Measurements from ENCODE around the gene PYROXD2. TPM values are rescaled to one million over a fixed set of nuclear protein-coding genes. Genes with fewer than 3 reads are reported as not detected.

Gene PYROXD2
- total and polyA plus RNA-seq, 2 of the 13 experiments (the other 11 are each of a cell fraction or from before 2014, with no cell fraction given): 2.0 to 6.2 TPM

GRCh38 chr10:98414932-98415730, at the start of gene PYROXD2 (continued):
- TF ChIP-seq ARID5B (CRISPR knock-in tag; IDR thresholded peaks at IDR 0.05): peak; percentile 39; the same call in 1 of the 2 replicates
- TF ChIP-seq ZNF644 (CRISPR knock-in tag; IDR thresholded peaks at IDR 0.05; ENCODE audit: low read depth): no peak
- no peak for TF ChIP-seq CC2D1A (CRISPR knock-in tag; IDR thresholded peaks at IDR 0.05)
- peak; percentile 71; the same call in 1 of the 2 replicates for TF ChIP-seq ZNF337 (CRISPR knock-in tag; IDR thresholded peaks at IDR 0.05; ENCODE audit: borderline replicate concordance, low read depth)
- TF ChIP-seq TFDP2 (CRISPR knock-in tag; IDR thresholded peaks at IDR 0.05): no peak; the same call in 1 of the 2 replicates
- TF ChIP-seq HNF4G (IDR thresholded peaks at IDR 0.05; ENCODE audit: borderline replicate concordance, low read depth, low read length): no peak
- TF ChIP-seq HNF4G (CRISPR knock-in tag; IDR thresholded peaks at IDR 0.05; ENCODE audit: borderline replicate concordance, low read depth): no peak; the same call in 1 of the 2 replicates
- TF ChIP-seq MED8 (CRISPR knock-in tag; IDR thresholded peaks at IDR 0.05; ENCODE audit: insufficient replicate concordance): peak; percentile 77
- TF ChIP-seq HOXA3 (CRISPR knock-in tag; IDR thresholded peaks at IDR 0.05): peak; percentile 64
- no peak for TF ChIP-seq ZBTB25 (CRISPR knock-in tag; IDR thresholded peaks at IDR 0.05)
- no peak; a peak in 1 of 4 replicates for TF ChIP-seq REST (IDR thresholded peaks at IDR 0.05; ENCODE audit: borderline replicate concordance in 1 of 2, low read depth in 1 of 2, low read length in 2 of 2)
- TF ChIP-seq NFKB2 (CRISPR knock-in tag; IDR thresholded peaks at IDR 0.05; ENCODE audit: borderline replicate concordance): 0 out of 2 replicates have a peak, but pooled peaks have one; percentile 38
- peak; percentile 79; the same call in 1 of the 2 replicates for TF ChIP-seq ZNF275 (CRISPR knock-in tag; IDR thresholded peaks at IDR 0.05; ENCODE audit: borderline replicate concordance)
- no peak for TF ChIP-seq ADNP (CRISPR knock-in tag; IDR thresholded peaks at IDR 0.05)
- peak; percentile 98 for TF ChIP-seq POLR2G (IDR thresholded peaks at IDR 0.05; ENCODE audit: low read depth, low read length)
